ENCODE measurements around the gene MN1.

- TF ChIP-seq, protein P1, sequence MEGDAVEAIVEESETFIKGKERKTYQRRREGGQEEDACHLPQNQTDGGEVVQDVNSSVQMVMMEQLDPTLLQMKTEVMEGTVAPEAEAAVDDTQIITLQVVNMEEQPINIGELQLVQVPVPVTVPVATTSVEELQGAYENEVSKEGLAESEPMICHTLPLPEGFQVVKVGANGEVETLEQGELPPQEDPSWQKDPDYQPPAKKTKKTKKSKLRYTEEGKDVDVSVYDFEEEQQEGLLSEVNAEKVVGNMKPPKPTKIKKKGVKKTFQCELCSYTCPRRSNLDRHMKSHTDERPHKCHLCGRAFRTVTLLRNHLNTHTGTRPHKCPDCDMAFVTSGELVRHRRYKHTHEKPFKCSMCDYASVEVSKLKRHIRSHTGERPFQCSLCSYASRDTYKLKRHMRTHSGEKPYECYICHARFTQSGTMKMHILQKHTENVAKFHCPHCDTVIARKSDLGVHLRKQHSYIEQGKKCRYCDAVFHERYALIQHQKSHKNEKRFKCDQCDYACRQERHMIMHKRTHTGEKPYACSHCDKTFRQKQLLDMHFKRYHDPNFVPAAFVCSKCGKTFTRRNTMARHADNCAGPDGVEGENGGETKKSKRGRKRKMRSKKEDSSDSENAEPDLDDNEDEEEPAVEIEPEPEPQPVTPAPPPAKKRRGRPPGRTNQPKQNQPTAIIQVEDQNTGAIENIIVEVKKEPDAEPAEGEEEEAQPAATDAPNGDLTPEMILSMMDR (IDR thresholded peaks at IDR 0.05) = no peak
- no peak for TF ChIP-seq POLR2AphosphoS5 (IDR thresholded peaks at IDR 0.05)
- no peak for TF ChIP-seq POLR2A (IDR thresholded peaks at IDR 0.05)
- no peak for TF ChIP-seq EP300 (IDR thresholded peaks at IDR 0.05)
Observed at GRCh38 chr22:27740202-27740748, 61.3 kb downstream of the MN1 start.
